Measurements from ENCODE around the gene RHBDD3. TPM values are rescaled to one million over a fixed set of nuclear protein-coding genes. Genes with fewer than 3 reads are reported as not detected.

RHBDD3 gene
- total and polyA plus RNA-seq, 9 of the 15 experiments (the other 6 are each of a cell fraction or from before 2014, with no cell fraction given) = 0.32 to 35.6 (median 14.0) TPM

DNA sequence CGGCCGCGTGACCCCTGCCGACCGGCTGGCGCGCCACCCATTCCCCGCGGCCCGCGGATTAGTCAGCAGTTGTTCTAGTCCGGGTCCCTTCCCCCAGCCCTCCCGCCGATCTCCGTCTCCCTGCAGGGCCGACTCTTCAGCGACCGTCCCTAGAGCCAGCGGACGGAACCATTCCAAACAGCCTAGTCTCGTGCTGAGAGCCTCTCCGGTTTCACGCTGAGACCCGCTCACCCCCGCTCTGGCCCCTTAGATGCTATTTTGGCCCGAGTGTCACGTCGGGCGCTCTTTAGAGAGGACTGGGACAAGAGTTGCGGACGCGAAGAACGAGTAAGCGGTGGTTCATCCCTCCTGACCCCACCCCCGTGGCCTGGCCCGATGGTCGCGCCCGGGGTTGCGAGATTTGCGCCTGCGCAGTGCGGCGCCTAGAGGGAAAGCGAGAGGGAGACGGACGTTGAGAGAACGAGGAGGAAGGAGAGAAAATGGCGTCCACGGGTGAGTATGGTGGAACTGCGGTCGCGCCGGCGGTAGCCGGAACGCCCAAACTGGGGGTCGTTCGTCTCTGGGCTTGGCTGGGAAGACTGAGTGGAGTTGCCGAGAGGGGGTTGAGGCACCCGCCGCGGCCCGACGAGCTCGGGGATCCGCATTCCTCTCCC lies at the start of gene RHBDD3, which contains the start of gene EWSR1 (continued):
- TF ChIP-seq, protein P1, sequence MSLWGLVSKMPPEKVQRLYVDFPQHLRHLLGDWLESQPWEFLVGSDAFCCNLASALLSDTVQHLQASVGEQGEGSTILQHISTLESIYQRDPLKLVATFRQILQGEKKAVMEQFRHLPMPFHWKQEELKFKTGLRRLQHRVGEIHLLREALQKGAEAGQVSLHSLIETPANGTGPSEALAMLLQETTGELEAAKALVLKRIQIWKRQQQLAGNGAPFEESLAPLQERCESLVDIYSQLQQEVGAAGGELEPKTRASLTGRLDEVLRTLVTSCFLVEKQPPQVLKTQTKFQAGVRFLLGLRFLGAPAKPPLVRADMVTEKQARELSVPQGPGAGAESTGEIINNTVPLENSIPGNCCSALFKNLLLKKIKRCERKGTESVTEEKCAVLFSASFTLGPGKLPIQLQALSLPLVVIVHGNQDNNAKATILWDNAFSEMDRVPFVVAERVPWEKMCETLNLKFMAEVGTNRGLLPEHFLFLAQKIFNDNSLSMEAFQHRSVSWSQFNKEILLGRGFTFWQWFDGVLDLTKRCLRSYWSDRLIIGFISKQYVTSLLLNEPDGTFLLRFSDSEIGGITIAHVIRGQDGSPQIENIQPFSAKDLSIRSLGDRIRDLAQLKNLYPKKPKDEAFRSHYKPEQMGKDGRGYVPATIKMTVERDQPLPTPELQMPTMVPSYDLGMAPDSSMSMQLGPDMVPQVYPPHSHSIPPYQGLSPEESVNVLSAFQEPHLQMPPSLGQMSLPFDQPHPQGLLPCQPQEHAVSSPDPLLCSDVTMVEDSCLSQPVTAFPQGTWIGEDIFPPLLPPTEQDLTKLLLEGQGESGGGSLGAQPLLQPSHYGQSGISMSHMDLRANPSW (CRISPR knock-in tag; IDR thresholded peaks at IDR 0.05) = no peak
- TF ChIP-seq ILF3 (IDR thresholded peaks at IDR 0.05; ENCODE audit: borderline replicate concordance) = no peak
- no peak for TF ChIP-seq GTF3C2 (IDR thresholded peaks at IDR 0.05; ENCODE audit: borderline replicate concordance, extremely low read depth, insufficient read length)
- peak; percentile 40; the same call in 1 of the 2 replicates for TF ChIP-seq MTA3 (IDR thresholded peaks at IDR 0.05; ENCODE audit: borderline replicate concordance)
- no peak for TF ChIP-seq ETS2 (tag; IDR thresholded peaks at IDR 0.05; ENCODE audit: borderline replicate concordance, poor library complexity, severe bottlenecking)
- no peak for TF ChIP-seq ZNF12 (CRISPR knock-in tag; IDR thresholded peaks at IDR 0.05)
- TF ChIP-seq, protein P2, sequence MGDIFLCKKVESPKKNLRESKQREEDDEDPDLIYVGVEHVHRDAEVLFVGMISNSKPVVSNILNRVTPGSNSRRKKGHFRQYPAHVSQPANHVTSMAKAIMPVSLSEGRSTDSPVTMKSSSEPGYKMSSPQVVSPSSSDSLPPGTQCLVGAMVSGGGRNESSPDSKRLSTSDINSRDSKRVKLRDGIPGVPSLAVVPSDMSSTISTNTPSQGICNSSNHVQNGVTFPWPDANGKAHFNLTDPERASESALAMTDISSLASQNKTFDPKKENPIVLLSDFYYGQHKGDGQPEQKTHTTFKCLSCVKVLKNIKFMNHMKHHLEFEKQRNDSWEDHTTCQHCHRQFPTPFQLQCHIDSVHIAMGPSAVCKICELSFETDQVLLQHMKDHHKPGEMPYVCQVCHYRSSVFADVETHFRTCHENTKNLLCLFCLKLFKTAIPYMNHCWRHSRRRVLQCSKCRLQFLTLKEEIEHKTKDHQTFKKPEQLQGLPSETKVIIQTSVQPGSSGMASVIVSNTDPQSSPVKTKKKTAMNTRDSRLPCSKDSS (IDR thresholded peaks at IDR 0.05; ENCODE audit: low read depth, partially characterized antibody) = no peak
- no peak for TF ChIP-seq SMARCC2 (IDR thresholded peaks at IDR 0.05; ENCODE audit: low read depth)
- no peak for TF ChIP-seq ZNF561 (CRISPR knock-in tag; conservative IDR thresholded peaks at IDR 0.05)
- TF ChIP-seq SUPT5H (IDR thresholded peaks at IDR 0.05) = peak; percentile 88
- no peak for TF ChIP-seq HSF4 (CRISPR knock-in tag; IDR thresholded peaks at IDR 0.05; ENCODE audit: borderline replicate concordance)
- TF ChIP-seq LARP7 (IDR thresholded peaks at IDR 0.05) = no peak
- TF ChIP-seq EZH2 (IDR thresholded peaks at IDR 0.05; ENCODE audit: borderline replicate concordance, low read depth, low read length) = no peak
- TF ChIP-seq ZNF212 (CRISPR knock-in tag; IDR thresholded peaks at IDR 0.05) = no peak
- peak; percentile 96 for TF ChIP-seq JUND (IDR thresholded peaks at IDR 0.05; ENCODE audit: borderline replicate concordance, low read depth, low read length)
- peak; percentile 61; the same call in 1 of the 3 replicates for TF ChIP-seq JUND (tag; IDR thresholded peaks at IDR 0.05; ENCODE audit: borderline replicate concordance, low read depth, low read length)
- TF ChIP-seq SRF (CRISPR knock-in tag; IDR thresholded peaks at IDR 0.05) = no peak
- TF ChIP-seq HMG20A (CRISPR knock-in tag; conservative IDR thresholded peaks at IDR 0.05) = no peak
- TF ChIP-seq GABPB2 (CRISPR knock-in tag; conservative IDR thresholded peaks at IDR 0.05) = no peak
- TF ChIP-seq ZKSCAN3 (CRISPR knock-in tag; IDR thresholded peaks at IDR 0.05) = no peak

All from K562 (cell line).